SU-DHL-6 (cell line): ENCODE results near the gene CHPF2.

Experiments used
- EZH2phosphoT487 ChIP-seq: fragments of 200-600 bp; sonication (generic), shearing (Covaris generic); conservative IDR thresholded peaks from 2 replicates; pipeline ENCODE4 v1.6.1; 2018; ENCODE audit warnings: mild to moderate bottlenecking, antibody characterized with exemption, low read length, moderate library complexity, mixed read lengths
- TF ChIP-seq, protein P1 (sequence below): fragments of 200-600 bp; sonication (generic); IDR thresholded peaks from one replicate; pipeline ENCODE4 v1.5.1; 2017; ENCODE audit warnings: antibody characterized with exemption, mild to moderate bottlenecking, low read length, moderate library complexity; ENCODE audit not compliant: insufficient read depth, poor library complexity, severe bottlenecking

GRCh38 chr7:151232917-151233701 lies 826 bp downstream of the CHPF2 start:
- TF ChIP-seq, protein P1, sequence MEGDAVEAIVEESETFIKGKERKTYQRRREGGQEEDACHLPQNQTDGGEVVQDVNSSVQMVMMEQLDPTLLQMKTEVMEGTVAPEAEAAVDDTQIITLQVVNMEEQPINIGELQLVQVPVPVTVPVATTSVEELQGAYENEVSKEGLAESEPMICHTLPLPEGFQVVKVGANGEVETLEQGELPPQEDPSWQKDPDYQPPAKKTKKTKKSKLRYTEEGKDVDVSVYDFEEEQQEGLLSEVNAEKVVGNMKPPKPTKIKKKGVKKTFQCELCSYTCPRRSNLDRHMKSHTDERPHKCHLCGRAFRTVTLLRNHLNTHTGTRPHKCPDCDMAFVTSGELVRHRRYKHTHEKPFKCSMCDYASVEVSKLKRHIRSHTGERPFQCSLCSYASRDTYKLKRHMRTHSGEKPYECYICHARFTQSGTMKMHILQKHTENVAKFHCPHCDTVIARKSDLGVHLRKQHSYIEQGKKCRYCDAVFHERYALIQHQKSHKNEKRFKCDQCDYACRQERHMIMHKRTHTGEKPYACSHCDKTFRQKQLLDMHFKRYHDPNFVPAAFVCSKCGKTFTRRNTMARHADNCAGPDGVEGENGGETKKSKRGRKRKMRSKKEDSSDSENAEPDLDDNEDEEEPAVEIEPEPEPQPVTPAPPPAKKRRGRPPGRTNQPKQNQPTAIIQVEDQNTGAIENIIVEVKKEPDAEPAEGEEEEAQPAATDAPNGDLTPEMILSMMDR = no peak
- no peak for TF ChIP-seq EZH2phosphoT487
